ENCODE data around the gene ZNF776. TPM values are rescaled to one million over a fixed set of nuclear protein-coding genes. Genes with fewer than 3 reads are reported as not detected.

The ZNF776 gene
- total RNA-seq, 4 donors from 2014 or later, result 9.8 to 19.1 (median 14.1) TPM

DNA sequence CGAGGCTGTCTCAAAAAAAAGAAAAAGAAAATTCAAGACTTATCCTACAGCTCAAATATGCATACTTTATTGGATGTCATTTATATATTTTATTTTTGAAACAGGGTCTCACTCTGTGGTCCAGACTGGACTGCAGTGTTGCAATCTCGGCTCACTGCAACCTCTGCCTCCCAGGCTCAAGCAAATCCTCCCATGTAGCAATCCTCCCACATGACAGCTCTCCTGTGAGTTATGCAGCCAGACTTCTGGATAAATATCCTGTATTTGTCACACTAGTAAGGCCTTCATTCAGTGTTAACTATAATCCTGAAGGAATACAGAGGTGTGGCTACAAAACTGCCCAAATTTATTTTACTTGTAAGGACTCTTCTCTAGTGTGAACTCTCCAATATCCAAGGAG lies 60.9 kb downstream of the ZNF776 start:
- Histone ChIP-seq H3K27ac (replicated peaks in 1 of 4) (no peak overlapping the region), H3K9me3 (no peaks in the 10 kb centered on the region), H3K4me3 (no peak overlapping the region), H3K4me1 (peaks cover 13 to 27% (median 18%) of the 10 kb centered on the region in 4 donors), H3K36me3 (peaks cover 3 to 58% (median 38%) of the 10 kb centered on the region in 4 donors), H3K27me3 (no peaks in the 10 kb centered on the region)
- WGBS, result 97% methylated on average over 2 of the region's 2 CpGs
- no peak for TF ChIP-seq EP300 (IDR thresholded peaks at IDR 0.05)
- no peak for TF ChIP-seq POLR2A (IDR thresholded peaks at IDR 0.05; ENCODE audit: low read depth)
- TF ChIP-seq, protein P1, sequence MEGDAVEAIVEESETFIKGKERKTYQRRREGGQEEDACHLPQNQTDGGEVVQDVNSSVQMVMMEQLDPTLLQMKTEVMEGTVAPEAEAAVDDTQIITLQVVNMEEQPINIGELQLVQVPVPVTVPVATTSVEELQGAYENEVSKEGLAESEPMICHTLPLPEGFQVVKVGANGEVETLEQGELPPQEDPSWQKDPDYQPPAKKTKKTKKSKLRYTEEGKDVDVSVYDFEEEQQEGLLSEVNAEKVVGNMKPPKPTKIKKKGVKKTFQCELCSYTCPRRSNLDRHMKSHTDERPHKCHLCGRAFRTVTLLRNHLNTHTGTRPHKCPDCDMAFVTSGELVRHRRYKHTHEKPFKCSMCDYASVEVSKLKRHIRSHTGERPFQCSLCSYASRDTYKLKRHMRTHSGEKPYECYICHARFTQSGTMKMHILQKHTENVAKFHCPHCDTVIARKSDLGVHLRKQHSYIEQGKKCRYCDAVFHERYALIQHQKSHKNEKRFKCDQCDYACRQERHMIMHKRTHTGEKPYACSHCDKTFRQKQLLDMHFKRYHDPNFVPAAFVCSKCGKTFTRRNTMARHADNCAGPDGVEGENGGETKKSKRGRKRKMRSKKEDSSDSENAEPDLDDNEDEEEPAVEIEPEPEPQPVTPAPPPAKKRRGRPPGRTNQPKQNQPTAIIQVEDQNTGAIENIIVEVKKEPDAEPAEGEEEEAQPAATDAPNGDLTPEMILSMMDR (IDR thresholded peaks at IDR 0.05), result no peak
- no peak for TF ChIP-seq POLR2AphosphoS5 (IDR thresholded peaks at IDR 0.05)
- no peak for DNase-seq (ENCODE audit: extremely low spot score)
- intact Hi-C loops (cut with DNase I), result no loop called here

Other genes starting within 250 kb of the ZNF776 start
- gene ZNF773, start 246.9 kb upstream of the ZNF776 start, total RNA-seq, result 10 to 100 TPM in 3 of 4 donors, 1 to 10 TPM in 1; 7.1 to 18.9 (median 16.6) TPM
- gene ZNF549, start 219.5 kb upstream of the ZNF776 start, total RNA-seq, result 1 to 10 TPM; 3.7 to 6.7 (median 6.4) TPM
- gene ZNF550, start 187.0 kb upstream of the ZNF776 start, total RNA-seq, result 1 to 10 TPM; 3.7 to 6.7 (median 4.2) TPM
- 1 to 10 TPM; 3.3 to 6.0 (median 4.9) TPM for gene ZNF416, start 167.9 kb upstream of the ZNF776 start, total RNA-seq
- gene ZIK1, start 162.7 kb upstream of the ZNF776 start, total RNA-seq, result 1 to 10 TPM; 3.7 to 9.8 (median 6.4) TPM
- 1 to 10 TPM; 1.2 to 6.9 (median 2.8) TPM for gene ZNF530, start 146.9 kb upstream of the ZNF776 start, total RNA-seq
- 10 to 100 TPM; 14.5 to 31.3 (median 22.1) TPM for gene ZNF134, start 132.6 kb upstream of the ZNF776 start, total RNA-seq
- 10 to 100 TPM in 2 of 4 donors, 1 to 10 TPM in 2; 9.4 to 14.8 (median 11.0) TPM for gene ZNF211, start 113.6 kb upstream of the ZNF776 start, total RNA-seq
- not detected for gene ZSCAN4, start 77.9 kb upstream of the ZNF776 start, total RNA-seq
- gene ZNF551, start 64.8 kb upstream of the ZNF776 start, total RNA-seq, result 1 to 10 TPM; 6.2 to 8.4 (median 6.9) TPM
- gene ZNF154, start 37.6 kb upstream of the ZNF776 start, total RNA-seq, result 1 to 10 TPM; 5.0 to 8.7 (median 7.1) TPM
- gene ZNF671, start 19.2 kb upstream of the ZNF776 start, total RNA-seq, result 10 to 100 TPM in 1 of 4 donors, 1 to 10 TPM in 3; 8.3 to 13.4 (median 9.8) TPM
- gene ZNF586, start 22.9 kb downstream of the ZNF776 start, total RNA-seq, result 10 to 100 TPM; 11.8 to 16.6 (median 13.0) TPM
- gene ZNF552, start 68.1 kb downstream of the ZNF776 start, total RNA-seq, result 1 to 10 TPM; 2.9 to 5.0 (median 4.5) TPM
- gene ZNF587B, start 83.5 kb downstream of the ZNF776 start, total RNA-seq, result 10 to 100 TPM in 2 of 4 donors, 1 to 10 TPM in 2; 6.3 to 14.1 (median 9.3) TPM
- gene ZNF587, start 103.0 kb downstream of the ZNF776 start, total RNA-seq, result 10 to 100 TPM; 10.9 to 27.8 (median 19.8) TPM
- gene ZNF814, start 142.2 kb downstream of the ZNF776 start, total RNA-seq, result 1 to 10 TPM; 5.8 to 9.4 (median 7.5) TPM
- 10 to 100 TPM in 2 of 4 donors, 1 to 10 TPM in 2; 9.1 to 12.9 (median 10.3) TPM for gene ZNF417, start 169.8 kb downstream of the ZNF776 start, total RNA-seq
- 10 to 100 TPM; 11.6 to 21.2 (median 16.3) TPM for gene ZNF418, start 188.6 kb downstream of the ZNF776 start, total RNA-seq
- 1 to 10 TPM; 4.0 to 5.2 (median 4.6) TPM for gene ZNF256, start 200.9 kb downstream of the ZNF776 start, total RNA-seq
- under 1 TPM in 3 of 4 donors, not detected in 1; 0.40 to 0.84 (median 0.83) TPM for gene C19orf18, start 227.7 kb downstream of the ZNF776 start, total RNA-seq